Right atrium auricular region (tissue), 2 donors: Measurements from ENCODE around the gene ST6GALNAC2. TPM values are rescaled to one million over a fixed set of nuclear protein-coding genes. Genes with fewer than 3 reads are reported as not detected.
A peak's percentile ranks its signal among the peaks of the same experiment; 100 is the strongest.

Experiments
- DNase-seq: peaks from one replicate; pipeline ENCODE4 v3.0.0-alpha.2; 2019; ENCODE audit warnings: low spot score
- H3K27ac ChIP-seq, 2 donors: fragments of 200-600 bp; sonication (generic); 1 replicate in 1 of 2; 2 replicates in 1 of 2; pipeline ENCODE4 v1.5.1; 2016 to 2019
- H3K27me3 ChIP-seq, 2 donors: fragments of 200-600 bp; sonication (generic); one replicate each; pipeline versions ENCODE4 v1.5.1 to v1.6.0; 2017 to 2019
- H3K36me3 ChIP-seq: fragments of 200-600 bp; sonication (generic); one replicate; pipeline ENCODE4 v1.5.1; 2016
- H3K4me1 ChIP-seq, 2 donors: fragments of 200-600 bp; sonication (generic); one replicate each; pipeline versions ENCODE4 v1.5.1 to v1.6.0; 2017 to 2019
- H3K4me3 ChIP-seq, 2 donors: fragments of 200-600 bp; sonication (generic); 1 replicate in 1 of 2; 2 replicates in 1 of 2; pipeline ENCODE4 v1.5.1; 2017 to 2019; ENCODE audit warnings: mild to moderate bottlenecking in 1 of 2, moderate library complexity in 1 of 2
- H3K9me3 ChIP-seq, 2 donors: fragments of 200-600 bp; sonication (generic); one replicate each; pipeline ENCODE4 v1.5.1; 2019
- total RNA-seq, 2 donors: library from RNA; depleted of rRNA; stranded (reverse); fragments of >200 nt; gene quantifications; one replicate each; pipeline ENCODE4 v1.1.0, GENCODE V29; 2016
- TF ChIP-seq, protein P1 (sequence below), 2 donors: fragments of 200-600 bp; sonication (generic); IDR thresholded peaks; one replicate each; pipeline ENCODE4 v1.5.1; 2019; ENCODE audit warnings: antibody characterized with exemption in 2 of 2

ST6GALNAC2 gene
- total RNA-seq, 2 donors from 2014 or later: 4.5 to 6.4 TPM

GRCh38 chr17:76557368-76558197, 28.1 kb downstream of the ST6GALNAC2 start:
- H3K27ac ChIP-seq: peak overlapping the region; percentile 88 to 92
- peak overlapping the region; percentile 69 to 75 for H3K4me3 ChIP-seq
- peaks cover 11% of the 10 kb centered on the region for H3K36me3 ChIP-seq
- TF ChIP-seq, protein P1, sequence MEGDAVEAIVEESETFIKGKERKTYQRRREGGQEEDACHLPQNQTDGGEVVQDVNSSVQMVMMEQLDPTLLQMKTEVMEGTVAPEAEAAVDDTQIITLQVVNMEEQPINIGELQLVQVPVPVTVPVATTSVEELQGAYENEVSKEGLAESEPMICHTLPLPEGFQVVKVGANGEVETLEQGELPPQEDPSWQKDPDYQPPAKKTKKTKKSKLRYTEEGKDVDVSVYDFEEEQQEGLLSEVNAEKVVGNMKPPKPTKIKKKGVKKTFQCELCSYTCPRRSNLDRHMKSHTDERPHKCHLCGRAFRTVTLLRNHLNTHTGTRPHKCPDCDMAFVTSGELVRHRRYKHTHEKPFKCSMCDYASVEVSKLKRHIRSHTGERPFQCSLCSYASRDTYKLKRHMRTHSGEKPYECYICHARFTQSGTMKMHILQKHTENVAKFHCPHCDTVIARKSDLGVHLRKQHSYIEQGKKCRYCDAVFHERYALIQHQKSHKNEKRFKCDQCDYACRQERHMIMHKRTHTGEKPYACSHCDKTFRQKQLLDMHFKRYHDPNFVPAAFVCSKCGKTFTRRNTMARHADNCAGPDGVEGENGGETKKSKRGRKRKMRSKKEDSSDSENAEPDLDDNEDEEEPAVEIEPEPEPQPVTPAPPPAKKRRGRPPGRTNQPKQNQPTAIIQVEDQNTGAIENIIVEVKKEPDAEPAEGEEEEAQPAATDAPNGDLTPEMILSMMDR (IDR thresholded peaks at IDR 0.05): peak; percentile 37 to 63
- peak; percentile 96 for DNase-seq
- H3K27me3 ChIP-seq: no peaks in the 10 kb centered on the region
- H3K4me1 ChIP-seq: peaks cover 0 to 67% of the 10 kb centered on the region in 2 donors
- H3K9me3 ChIP-seq: no peaks in the 10 kb centered on the region

DNA sequence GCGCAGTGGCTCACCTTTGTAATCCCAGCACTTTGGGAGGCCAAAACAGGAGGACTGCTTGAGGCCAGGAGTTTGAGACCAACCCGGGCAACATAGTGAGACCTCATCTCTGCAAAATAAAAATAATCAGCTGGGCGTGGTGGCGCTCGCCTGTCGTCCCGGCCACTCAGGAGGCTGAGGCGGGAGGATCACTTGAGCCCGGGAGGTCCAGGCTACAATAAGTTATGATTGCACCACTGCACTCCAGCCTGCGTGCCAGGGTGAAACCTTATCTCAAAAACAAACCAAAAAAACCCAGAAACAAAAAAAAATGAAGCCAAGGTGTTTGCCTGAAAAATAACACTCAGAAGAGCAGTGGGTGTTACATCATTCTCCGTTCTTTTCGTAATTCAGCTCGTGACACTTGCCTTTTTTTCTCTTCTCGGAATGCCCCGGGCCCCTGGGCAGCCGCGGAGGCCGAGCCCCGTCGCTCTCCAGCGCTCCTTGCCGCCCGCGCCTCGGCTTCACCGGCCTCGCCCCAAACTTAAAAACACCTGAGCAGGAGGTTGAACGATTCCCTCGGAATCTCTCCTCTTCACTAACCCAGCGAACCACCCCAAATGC, 28.8 kb downstream of the ST6GALNAC2 start:
- Histone ChIP-seq H3K27ac (peak overlapping the region; percentile 88 to 92), H3K9me3 (no peaks in the 10 kb centered on the region), H3K36me3 (peaks cover 9% of the 10 kb centered on the region), H3K4me3 (peak overlapping the region; percentile 69 to 75), H3K27me3 (no peaks in the 10 kb centered on the region), H3K4me1 (peaks cover 0 to 63% of the 10 kb centered on the region in 2 donors)
- TF ChIP-seq, protein P1 (IDR thresholded peaks at IDR 0.05): no peak
- no peak for DNase-seq

GRCh38 chr17:76554131-76554530, 31.5 kb downstream of the ST6GALNAC2 start:
- TF ChIP-seq, protein P1 (IDR thresholded peaks at IDR 0.05): no peak
- Histone ChIP-seq H3K36me3 (no peaks in the 10 kb centered on the region), H3K27me3 (no peaks in the 10 kb centered on the region), H3K4me1 (peaks cover 0 to 47% of the 10 kb centered on the region in 2 donors), H3K27ac (peak overlapping the region; percentile 48 to 52), H3K9me3 (no peaks in the 10 kb centered on the region), H3K4me3 (no peak overlapping the region)
- DNase-seq: no peak

DNA sequence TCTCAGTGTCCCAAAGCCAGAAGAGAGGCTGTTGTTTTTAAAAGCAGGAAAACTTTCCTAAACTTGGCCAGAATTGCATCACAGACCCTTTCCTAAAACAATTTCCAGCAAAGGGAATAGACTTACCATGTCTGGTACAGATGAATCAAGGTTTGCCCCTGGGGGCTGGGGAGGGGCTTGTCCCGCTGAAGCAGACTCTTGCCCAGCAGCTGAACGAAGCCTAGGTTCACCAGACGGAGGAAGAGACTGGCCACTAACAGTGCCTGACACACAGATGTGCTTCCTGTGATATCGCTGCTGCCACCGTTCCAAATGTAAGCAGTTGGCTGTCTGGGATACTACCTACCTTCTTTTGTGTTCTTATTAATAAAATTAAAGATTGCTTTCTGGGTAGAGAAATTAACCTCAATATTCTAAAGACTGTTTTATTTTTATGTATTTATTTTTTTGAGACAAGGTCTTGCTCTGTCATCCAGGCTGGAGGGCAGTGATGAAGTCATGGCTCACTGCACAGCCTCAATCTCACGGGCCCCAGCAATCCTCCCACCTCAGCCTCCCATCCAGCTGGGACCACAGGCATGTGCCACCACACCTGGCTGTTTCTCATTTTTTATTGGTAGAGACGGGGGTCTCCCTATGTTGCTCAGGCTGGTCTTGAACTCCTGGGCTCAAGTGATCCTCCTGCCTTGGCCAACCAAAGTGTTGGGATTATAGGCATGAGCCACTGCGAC, 32.3 kb downstream of the ST6GALNAC2 start:
- Histone ChIP-seq H3K36me3 (no peaks in the 10 kb centered on the region), H3K27me3 (no peaks in the 10 kb centered on the region), H3K4me3 (no peak overlapping the region), H3K27ac (peak overlapping the region; percentile 48 to 52), H3K4me1 (peaks cover 0 to 43% of the 10 kb centered on the region in 2 donors), H3K9me3 (no peaks in the 10 kb centered on the region)
- no peak for DNase-seq
- TF ChIP-seq, protein P1 (IDR thresholded peaks at IDR 0.05): no peak

- Histone ChIP-seq H3K27ac (peak overlapping the region in 1 of 2 donors; percentile 8), H3K4me1 (peaks cover 0 to 47% of the 10 kb centered on the region in 2 donors), H3K27me3 (no peaks in the 10 kb centered on the region), H3K36me3 (no peaks in the 10 kb centered on the region), H3K9me3 (no peaks in the 10 kb centered on the region), H3K4me3 (no peak overlapping the region)
- TF ChIP-seq, protein P1 (IDR thresholded peaks at IDR 0.05): no peak
- DNase-seq: no peak
These were observed 34.0 kb downstream of the ST6GALNAC2 start for GRCh38 chr17:76551685-76552084.
